DND-41 (cell line): ENCODE measurements around the gene OLIG1.

Experiments
- CTCF ChIP-seq: IDR thresholded peaks from 2 replicates; pipeline ENCODE4 v1.5.1; 2012; ENCODE audit warnings: borderline replicate concordance, low read length, moderate library complexity, mild to moderate bottlenecking; ENCODE audit not compliant: poor library complexity, severe bottlenecking; ENCODE audit errors: extremely low read depth
- EZH2 ChIP-seq: IDR thresholded peaks from 3 replicates; pipeline ENCODE4 v1.6.1; 2012; ENCODE audit warnings: borderline replicate concordance, low read depth, mild to moderate bottlenecking, moderate library complexity, low read length, inconsistent platforms; ENCODE audit not compliant: severe bottlenecking

- no peak for TF ChIP-seq CTCF
- TF ChIP-seq EZH2, result no peak
These were observed 19.6 kb downstream of the OLIG1 start for GRCh38 chr21:33089395-33090119.
